Vagina (tissue), 2 donors: Measurements from ENCODE around the gene SSX7. TPM values are rescaled to one million over a fixed set of nuclear protein-coding genes. Genes with fewer than 3 reads are reported as not detected.

Experiments
- DNase-seq, 2 donors: peaks; one replicate each; pipeline ENCODE4 v3.0.0-alpha.2; 2017; ENCODE audit errors: extremely low spot score in 2 of 2
- H3K27ac ChIP-seq: fragments of 200-600 bp; sonication (generic); one replicate; pipeline ENCODE4 v1.5.1; 2019
- H3K27me3 ChIP-seq: fragments of 200-600 bp; sonication (generic); one replicate; pipeline ENCODE4 v1.5.1; 2019
- H3K36me3 ChIP-seq, 2 donors: fragments of 200-600 bp; sonication (generic); one replicate each; pipeline ENCODE4 v1.5.1; 2017 to 2019
- H3K4me1 ChIP-seq: fragments of 200-600 bp; sonication (generic); one replicate; pipeline ENCODE4 v1.5.1; 2019
- H3K4me3 ChIP-seq, 2 donors: fragments of 200-600 bp; sonication (generic); 1 replicate in 1 of 2; 2 replicates in 1 of 2; pipeline ENCODE4 v1.5.1; 2016 to 2019
- H3K9me3 ChIP-seq: fragments of 200-600 bp; sonication (generic); one replicate; pipeline ENCODE4 v1.5.1; 2019
- POLR2A ChIP-seq, 2 donors: fragments of 450-650 bp; IDR thresholded peaks; one replicate each; pipeline ENCODE4 v1.6.1; 2017; ENCODE audit warnings: antibody characterized with exemption in 2 of 2, mild to moderate bottlenecking in 2 of 2, moderate library complexity in 2 of 2
- POLR2AphosphoS5 ChIP-seq, 2 donors: sonication (generic); formaldehyde crosslinking; IDR thresholded peaks; one replicate each; pipeline ENCODE4 v1.9.0; 2017; ENCODE audit warnings: antibody characterized with exemption in 2 of 2, mild to moderate bottlenecking in 2 of 2, low read depth in 1 of 2; ENCODE audit not compliant: insufficient read depth in 1 of 2
- intact Hi-C: fragments of 100-400 bp; cut with DNase I; formaldehyde crosslinking; loops from one replicate; pipeline ENCODE4 v1.15.1; 2023
- small RNA-seq: library from RNA; depleted of rRNA; stranded (forward); fragments of <200 nt; gene quantifications from one replicate; pipeline ENCODE3, GENCODE V24; 2016
- total RNA-seq: library from RNA; depleted of rRNA; stranded (reverse); fragments of >200 nt; gene quantifications from one replicate; pipeline ENCODE4 v1.2.3, GENCODE V29; 2016
- TF ChIP-seq, protein P1 (sequence below), 3 experiments: fragments of 450-650 bp in 2 of 3; fragments of 200-600 bp in 1 of 3; sonication (generic) in 1 of 3; IDR thresholded peaks; one replicate each; pipeline ENCODE4 v1.5.1; 2017 to 2019; ENCODE audit warnings: antibody characterized with exemption in 3 of 3, mild to moderate bottlenecking in 2 of 3, moderate library complexity in 2 of 3

The SSX7 gene
- total RNA-seq, 1 donor from 2014 or later: not detected

DNA sequence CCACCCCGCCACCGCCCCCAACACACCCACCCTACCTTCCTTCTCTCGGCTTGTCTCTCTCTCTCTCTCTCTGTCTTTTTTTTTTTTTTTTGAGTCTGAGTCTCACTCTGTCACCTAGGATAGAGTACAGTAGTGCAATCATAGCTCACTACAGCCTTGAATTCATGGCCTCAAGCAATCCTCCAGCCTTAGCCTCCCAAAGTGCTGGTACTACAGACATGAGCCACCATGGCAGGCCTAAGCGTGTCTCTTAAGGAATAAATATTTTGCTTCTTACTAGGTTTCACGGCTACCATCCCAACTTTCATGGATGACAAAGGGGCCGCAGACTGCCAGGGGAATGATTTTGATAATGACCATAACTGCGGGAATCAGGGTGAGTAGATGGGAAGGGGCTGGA, 55.8 kb downstream of the SSX7 start:
- no peaks in the 10 kb centered on the region for H3K4me1 ChIP-seq
- no peak for TF ChIP-seq POLR2AphosphoS5 (IDR thresholded peaks at IDR 0.05; ENCODE audit: insufficient read depth in 1 of 2, low read depth in 1 of 2)
- no peak for TF ChIP-seq POLR2A (IDR thresholded peaks at IDR 0.05)
- TF ChIP-seq, protein P1, sequence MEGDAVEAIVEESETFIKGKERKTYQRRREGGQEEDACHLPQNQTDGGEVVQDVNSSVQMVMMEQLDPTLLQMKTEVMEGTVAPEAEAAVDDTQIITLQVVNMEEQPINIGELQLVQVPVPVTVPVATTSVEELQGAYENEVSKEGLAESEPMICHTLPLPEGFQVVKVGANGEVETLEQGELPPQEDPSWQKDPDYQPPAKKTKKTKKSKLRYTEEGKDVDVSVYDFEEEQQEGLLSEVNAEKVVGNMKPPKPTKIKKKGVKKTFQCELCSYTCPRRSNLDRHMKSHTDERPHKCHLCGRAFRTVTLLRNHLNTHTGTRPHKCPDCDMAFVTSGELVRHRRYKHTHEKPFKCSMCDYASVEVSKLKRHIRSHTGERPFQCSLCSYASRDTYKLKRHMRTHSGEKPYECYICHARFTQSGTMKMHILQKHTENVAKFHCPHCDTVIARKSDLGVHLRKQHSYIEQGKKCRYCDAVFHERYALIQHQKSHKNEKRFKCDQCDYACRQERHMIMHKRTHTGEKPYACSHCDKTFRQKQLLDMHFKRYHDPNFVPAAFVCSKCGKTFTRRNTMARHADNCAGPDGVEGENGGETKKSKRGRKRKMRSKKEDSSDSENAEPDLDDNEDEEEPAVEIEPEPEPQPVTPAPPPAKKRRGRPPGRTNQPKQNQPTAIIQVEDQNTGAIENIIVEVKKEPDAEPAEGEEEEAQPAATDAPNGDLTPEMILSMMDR (IDR thresholded peaks at IDR 0.05): no peak
- no peaks in the 10 kb centered on the region for H3K36me3 ChIP-seq
- no peak overlapping the region for H3K4me3 ChIP-seq
- H3K27me3 ChIP-seq: no peaks in the 10 kb centered on the region
- intact Hi-C loops: no loop called here
- no peak overlapping the region for H3K27ac ChIP-seq
- no peaks in the 10 kb centered on the region for H3K9me3 ChIP-seq
- no peak for DNase-seq

DNA sequence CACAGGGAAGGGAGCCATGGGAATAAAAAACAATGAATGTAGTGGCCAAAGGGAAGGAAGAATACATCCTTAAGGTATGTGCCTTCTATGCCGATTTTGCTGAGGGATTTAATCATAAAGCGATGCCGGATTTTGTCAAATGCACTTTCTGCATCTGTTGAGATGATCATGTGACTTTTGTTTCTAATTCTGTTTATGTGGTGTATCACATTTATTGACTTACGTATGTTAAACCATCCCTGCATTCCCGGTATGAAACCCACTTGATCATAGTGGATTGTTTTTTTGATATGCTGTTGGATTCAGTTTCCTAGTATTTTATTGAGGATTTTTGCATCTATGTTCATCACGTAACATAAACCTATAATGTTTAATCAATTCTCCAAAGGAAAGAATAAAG, 60.0 kb downstream of the SSX7 start:
- H3K4me1 ChIP-seq: no peaks in the 10 kb centered on the region
- TF ChIP-seq, protein P1 (IDR thresholded peaks at IDR 0.05): no peak
- TF ChIP-seq POLR2AphosphoS5 (IDR thresholded peaks at IDR 0.05; ENCODE audit: insufficient read depth in 1 of 2, low read depth in 1 of 2): no peak
- no peak for TF ChIP-seq POLR2A (IDR thresholded peaks at IDR 0.05)
- H3K9me3 ChIP-seq: no peaks in the 10 kb centered on the region
- DNase-seq: no peak
- intact Hi-C loops: no loop called here
- H3K27ac ChIP-seq: no peak overlapping the region
- H3K4me3 ChIP-seq: no peak overlapping the region
- H3K36me3 ChIP-seq: no peaks in the 10 kb centered on the region
- H3K27me3 ChIP-seq: no peaks in the 10 kb centered on the region

Small RNA genes lying within 50 kb of the gene (small RNA-seq; reads per million reads assigned to genes)
- gene AL450023.3: not detected
- not detected for gene RNA5SP504

Other genes with a start within 250 kb of the SSX7 start
- gene XAGE1A, start 159.1 kb downstream of the SSX7 start, total RNA-seq: not detected
- gene XAGE1B, start 137.8 kb downstream of the SSX7 start, total RNA-seq: not detected
- not detected for gene SSX2, start 52.3 kb upstream of the SSX7 start, total RNA-seq
- not detected for gene SSX2B, start 96.4 kb upstream of the SSX7 start, total RNA-seq
- gene SPANXN5, start 142.5 kb upstream of the SSX7 start, total RNA-seq: not detected
- gene XAGE5, start 156.4 kb upstream of the SSX7 start, total RNA-seq: not detected
- not detected for gene XAGE3, start 213.2 kb upstream of the SSX7 start, total RNA-seq
- 18.7 TPM for gene FAM156B, start 242.4 kb upstream of the SSX7 start, total RNA-seq